ENCODE data around the gene ASB2.

GRCh38 chr14:93955850-93956481, 20.4 kb downstream of the ASB2 start:
- TF ChIP-seq CTCF (IDR thresholded peaks at IDR 0.05; ENCODE audit: low read depth, low read length) (no peak), EZH2phosphoT487 (IDR thresholded peaks at IDR 0.05; ENCODE audit: low read depth) (no peak)
